GM18858 (cell line): ENCODE measurements around the gene SLFN14.
"Not testable (repeated sequence)": the region's sequence is repeated elsewhere in the genome, so short reads cannot be mapped to it uniquely, and the experiment has no call there.

Experiments
- ATAC-seq: cut with Tn5 transposase; IDR thresholded peaks from one replicate; pipeline ENCODE4 v1.9.1; 2021; ENCODE audit not compliant: unreplicated experiment

Gene SLFN14

DNA sequence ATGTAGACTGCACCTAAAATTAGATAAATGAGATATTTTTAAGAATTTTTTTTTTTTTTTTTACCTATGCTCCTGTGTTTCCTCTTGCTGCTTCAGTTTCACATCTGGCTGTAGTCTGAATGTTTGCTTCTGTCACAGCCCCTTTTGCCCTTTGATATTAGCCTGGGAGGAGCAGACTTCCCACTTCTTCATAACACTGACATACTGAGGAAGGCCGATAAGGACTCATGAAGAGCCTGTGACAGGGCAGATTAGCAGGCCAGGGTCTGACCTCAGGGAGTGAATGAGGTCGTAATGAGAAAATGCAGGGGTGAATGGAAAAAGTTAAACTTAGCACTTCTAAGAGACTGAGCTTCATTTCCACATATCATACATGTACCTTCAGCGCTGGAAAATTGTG, at the start of gene SLFN14:
TSS of gene SLFN14 (minus strand) at position 117 of the 400 bp plus-strand sequence. CDS start 2,757 bp downstream, outside the sequence.
- no peak for ATAC-seq

DNA sequence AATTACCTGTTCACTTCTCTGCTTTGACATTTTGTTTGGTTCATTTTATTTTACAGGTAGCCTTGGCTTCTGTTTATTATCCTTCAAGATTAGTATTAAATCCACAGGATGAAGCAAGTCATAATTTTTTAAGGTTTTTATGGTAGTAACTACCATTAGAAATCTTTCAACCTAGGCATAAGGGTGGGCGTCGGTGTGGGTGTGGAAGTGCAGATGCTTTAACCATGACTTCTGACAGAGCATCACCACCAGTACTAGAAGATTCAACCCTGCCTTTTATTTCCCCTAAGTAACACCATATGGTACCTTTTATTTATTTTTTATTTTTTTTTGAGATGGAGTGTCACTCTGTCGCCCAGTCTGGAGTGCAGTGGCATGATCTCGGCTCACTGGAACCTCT, 49.2 kb upstream of the SLFN14 start:
- ATAC-seq, result no peak

GRCh38 chr17:35607239-35607847, 46.7 kb upstream of the SLFN14 start:
- no peak for ATAC-seq

GRCh38 chr17:35605678-35606077, 45.1 kb upstream of the SLFN14 start:
- ATAC-seq, result no peak

- no peak for ATAC-seq
These were observed 43.1 kb upstream of the SLFN14 start for GRCh38 chr17:35603674-35604073.

DNA sequence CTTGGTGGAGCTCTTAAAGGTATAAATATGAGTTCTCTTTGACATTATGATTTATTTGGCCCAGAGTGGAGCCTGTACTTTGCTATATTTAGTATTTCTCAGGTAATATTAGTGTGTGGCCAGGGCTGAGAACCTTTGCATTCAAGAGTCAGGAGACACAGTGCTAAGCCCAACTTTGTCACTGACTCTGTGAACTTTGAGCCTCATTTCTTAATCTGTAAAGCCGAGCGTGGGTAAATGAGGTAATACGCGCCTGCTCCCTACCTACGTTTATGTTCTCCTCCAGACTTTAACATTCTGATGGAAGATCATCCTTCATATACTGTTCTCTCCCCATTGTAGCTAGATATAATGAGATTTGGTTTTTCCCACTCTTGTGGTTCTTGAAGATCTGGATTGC, 37.0 kb upstream of the SLFN14 start:
- ATAC-seq, result no peak

DNA sequence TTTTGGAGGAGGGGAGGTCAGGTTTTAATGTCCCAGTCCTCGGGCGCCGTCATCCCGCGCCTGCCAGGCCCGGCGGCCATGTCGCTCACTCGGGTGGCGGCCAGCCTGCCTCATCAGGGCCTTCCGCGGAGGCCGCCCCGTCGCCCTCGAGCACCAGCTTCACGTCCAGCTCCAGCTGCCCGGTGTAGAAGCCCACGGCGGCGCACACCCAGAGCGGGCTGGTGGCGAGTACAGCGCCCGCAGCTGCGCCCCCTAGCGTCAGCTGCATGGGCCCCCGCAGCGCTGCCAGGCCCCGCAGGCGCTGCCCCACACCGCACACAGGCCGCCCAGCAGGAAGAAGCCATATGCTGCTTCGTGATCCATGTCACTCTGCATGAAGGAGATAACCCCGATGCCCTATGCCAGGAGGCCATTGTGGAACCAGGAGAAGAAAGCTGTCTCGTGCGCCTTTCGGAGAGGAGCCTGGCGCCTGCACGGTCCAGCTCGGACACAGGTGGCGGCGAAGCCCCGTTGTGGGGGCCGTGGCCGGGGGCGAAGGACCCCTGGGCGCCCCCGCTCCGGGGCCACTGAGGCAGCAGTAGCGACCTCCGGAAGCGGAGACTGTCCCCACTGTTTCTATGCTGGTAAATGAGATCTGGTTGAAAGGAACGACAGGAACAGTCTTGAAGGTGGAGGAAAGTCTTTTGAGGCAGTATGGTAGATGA, 36.1 kb upstream of the SLFN14 start:
- ATAC-seq, result no peak

DNA sequence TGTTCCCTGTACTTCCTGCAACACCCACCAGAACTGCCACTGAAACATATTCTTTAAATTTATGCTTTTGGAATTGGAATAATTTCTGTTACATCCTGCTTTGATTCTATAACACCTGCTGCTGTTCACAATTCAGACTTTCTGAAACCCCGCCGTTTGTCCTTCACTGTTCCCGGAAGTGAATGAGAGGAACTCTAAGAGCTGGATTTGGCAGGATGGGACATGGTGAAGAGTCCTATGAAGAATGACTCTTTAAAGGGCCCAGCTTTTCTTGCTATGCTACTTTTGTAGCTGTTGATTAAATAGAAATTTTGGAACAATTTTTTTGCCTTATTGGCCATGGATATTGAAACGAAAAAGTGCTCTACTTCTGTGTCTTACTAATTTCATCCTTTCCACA, 35.5 kb upstream of the SLFN14 start:
- ATAC-seq, result no peak

DNA sequence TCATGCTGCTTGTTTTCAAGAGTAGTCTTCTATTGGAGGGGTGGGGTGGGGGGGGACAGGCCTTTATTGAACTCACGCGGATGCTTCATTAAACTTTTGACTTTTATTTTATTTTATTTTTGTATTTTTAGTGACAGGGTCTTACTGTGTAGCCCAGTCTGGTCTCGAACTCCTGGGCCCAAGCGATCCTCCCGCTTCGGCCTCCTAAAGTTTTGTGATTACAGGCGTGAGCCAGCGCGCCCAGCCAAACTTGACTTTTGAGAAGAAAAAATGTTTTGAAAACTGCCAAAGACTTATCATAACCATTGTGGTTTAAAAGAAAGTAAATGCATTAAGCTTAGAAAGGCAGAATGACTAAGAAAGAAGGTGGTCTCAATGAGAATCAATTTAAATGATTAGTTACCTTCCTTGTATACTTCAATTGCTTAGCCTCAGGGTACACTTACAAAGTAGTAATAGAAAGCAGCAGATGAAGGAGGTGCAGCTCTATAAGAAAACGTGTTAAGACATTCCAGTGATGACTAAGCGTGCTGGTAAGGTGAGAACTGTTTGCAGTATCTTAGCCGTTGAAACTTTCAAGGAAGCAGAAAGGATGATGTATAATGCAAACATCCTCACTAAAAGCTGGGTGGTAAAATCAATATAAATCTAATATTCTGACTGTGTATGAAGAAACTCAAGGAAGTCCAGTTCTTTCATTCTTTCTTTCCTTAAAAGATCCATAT, 27.7 kb upstream of the SLFN14 start:
- no peak for ATAC-seq

GRCh38 chr17:35587074-35587961, 26.7 kb upstream of the SLFN14 start, which contains the start of gene AP2B1:
Gene AP2B1 (plus strand): TSS chr17:35587322. CDS start chr17:35594031, 6,709 bp downstream.
- ATAC-seq, result peak; percentile 73

GRCh38 chr17:35586569-35587073, 26.0 kb upstream of the SLFN14 start:
- ATAC-seq, result no peak

GRCh38 chr17:35584061-35584460, 23.4 kb upstream of the SLFN14 start:
- no peak for ATAC-seq

- no peak for ATAC-seq
These were observed 18.4 kb upstream of the SLFN14 start for GRCh38 chr17:35578929-35579432.

GRCh38 chr17:35578197-35578928, 17.7 kb upstream of the SLFN14 start, which contains the start of gene PEX12:
Gene PEX12 (minus strand): TSS chr17:35578571. CDS start chr17:35578021, 550 bp downstream.
- no peak for ATAC-seq

DNA sequence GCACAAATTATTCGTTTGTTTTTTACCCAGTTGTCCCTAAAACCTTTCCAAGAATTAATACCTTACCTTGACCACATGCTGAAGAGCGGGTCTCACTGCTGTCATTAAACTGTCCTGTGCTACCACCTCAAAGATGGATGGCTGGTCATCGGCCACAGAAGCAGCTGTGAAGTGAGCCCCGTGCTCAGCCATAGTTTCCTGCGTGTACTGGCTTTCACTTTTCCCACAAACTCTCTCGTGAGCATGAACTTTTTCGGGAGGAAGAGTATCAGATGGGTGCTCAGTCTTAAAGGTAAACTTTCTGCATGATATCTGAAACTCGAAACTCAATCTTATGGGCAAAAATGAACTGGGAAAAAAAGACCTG, 17.2 kb upstream of the SLFN14 start:
- ATAC-seq, result no peak

- no peak for ATAC-seq
These were observed 15.1 kb upstream of the SLFN14 start for GRCh38 chr17:35575759-35576158.

DNA sequence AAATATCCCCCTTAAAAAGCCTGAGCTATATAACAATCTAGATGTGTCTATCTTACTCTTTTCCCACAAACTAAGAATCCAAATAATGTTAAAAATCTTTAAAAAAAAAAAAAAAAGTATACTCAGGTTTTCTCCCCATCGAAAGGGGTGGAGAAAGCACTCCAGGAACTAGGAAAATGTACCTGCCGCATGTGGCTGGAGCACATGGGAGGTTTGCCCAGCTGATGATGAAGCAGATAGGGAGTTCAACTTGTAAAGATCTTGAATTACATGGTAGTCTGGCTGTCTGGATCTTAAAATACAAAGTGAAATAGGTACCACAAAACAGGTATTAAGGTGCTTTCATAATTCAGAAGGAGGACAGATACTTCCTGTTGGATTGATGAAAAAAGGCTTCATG, 8.8 kb upstream of the SLFN14 start:
- no peak for ATAC-seq

GRCh38 chr17:35568561-35568960, 7.9 kb upstream of the SLFN14 start:
- no peak for ATAC-seq

- no peak for ATAC-seq
These were observed 6.3 kb upstream of the SLFN14 start for GRCh38 chr17:35566968-35567367.

DNA sequence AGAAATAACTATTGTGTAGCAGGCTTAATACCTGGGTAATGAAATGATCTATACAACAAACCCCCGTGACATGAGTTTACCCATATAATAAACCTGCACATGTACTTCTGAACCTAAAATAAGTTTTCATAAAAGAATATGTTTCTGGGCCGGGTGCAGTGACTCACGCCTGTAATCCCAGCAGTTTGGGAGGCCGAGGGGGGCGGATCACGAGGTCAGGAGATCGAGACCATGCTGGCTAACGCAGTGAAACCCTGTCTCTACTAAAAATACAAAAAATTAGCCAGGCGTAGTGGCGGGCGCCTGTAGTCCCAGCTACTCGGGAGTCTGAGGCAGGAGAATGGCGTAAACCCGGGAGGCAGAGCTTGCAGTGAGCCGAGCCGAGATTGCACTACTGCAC, 2.6 kb upstream of the SLFN14 start:
- not testable (repeated sequence) for ATAC-seq
